ENCODE data around the gene SRA1.

Gene SRA1

GRCh38 chr5:140545606-140546005 is 11.7 kb downstream of the SRA1 start:
- no peak overlapping the region for H3K9ac ChIP-seq (ENCODE audit: low read depth in 1 of 2, low read length in 2 of 2)
- no peaks in the 10 kb centered on the region for H3K9me3 ChIP-seq (ENCODE audit: control insufficient read depth in 2 of 2, low read length in 2 of 2)
- peak overlapping the region in 1 of 2 donors; percentile 100 for H3K27ac ChIP-seq (ENCODE audit: low read depth in 2 of 2, low read length in 2 of 2)
- peaks cover 44 to 46% of the 10 kb centered on the region in 2 donors for H3K4me1 ChIP-seq (ENCODE audit: control insufficient read depth in 2 of 2, insufficient read depth in 2 of 2, low read length in 2 of 2)
- no peak overlapping the region for H3K4me3 ChIP-seq (ENCODE audit: low read length in 2 of 2)
- peaks cover 32 to 42% of the 10 kb centered on the region in 2 donors for H3K36me3 ChIP-seq (ENCODE audit: control insufficient read depth in 2 of 2, insufficient read depth in 2 of 2, low read length in 2 of 2)
- H3K27me3 ChIP-seq (ENCODE audit: control insufficient read depth in 2 of 2, insufficient read depth in 2 of 2, low read length in 2 of 2) = no peaks in the 10 kb centered on the region

DNA sequence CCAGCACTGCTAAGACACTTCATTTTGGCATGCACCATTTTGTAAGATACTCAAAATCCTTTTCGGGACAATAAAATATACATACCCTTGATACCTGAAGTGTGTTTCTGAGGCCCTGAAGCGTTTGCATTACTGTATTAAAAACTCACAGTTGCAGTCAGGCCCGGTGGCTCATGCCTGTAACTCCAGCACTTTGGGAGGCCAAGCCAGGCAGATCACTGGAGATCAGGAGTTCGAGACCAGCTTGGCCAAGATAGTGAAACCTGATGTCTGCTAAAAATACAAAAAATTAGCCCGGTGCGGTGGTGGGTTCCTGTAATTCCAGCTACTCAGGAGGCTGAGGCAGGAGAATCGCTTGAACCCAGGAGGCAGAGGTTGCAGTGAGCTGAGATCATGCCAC is 12.3 kb downstream of the SRA1 start:
- H3K27me3 ChIP-seq (ENCODE audit: control insufficient read depth in 2 of 2, insufficient read depth in 2 of 2, low read length in 2 of 2) = no peaks in the 10 kb centered on the region
- no peak overlapping the region for H3K4me3 ChIP-seq (ENCODE audit: low read length in 2 of 2)
- H3K4me1 ChIP-seq (ENCODE audit: control insufficient read depth in 2 of 2, insufficient read depth in 2 of 2, low read length in 2 of 2) = peaks cover 44 to 46% of the 10 kb centered on the region in 2 donors
- H3K27ac ChIP-seq (ENCODE audit: low read depth in 2 of 2, low read length in 2 of 2) = no peak overlapping the region
- H3K36me3 ChIP-seq (ENCODE audit: control insufficient read depth in 2 of 2, insufficient read depth in 2 of 2, low read length in 2 of 2) = peaks cover 32 to 42% of the 10 kb centered on the region in 2 donors
- no peaks in the 10 kb centered on the region for H3K9me3 ChIP-seq (ENCODE audit: control insufficient read depth in 2 of 2, low read length in 2 of 2)
- no peak overlapping the region for H3K9ac ChIP-seq (ENCODE audit: low read depth in 1 of 2, low read length in 2 of 2)

- Histone ChIP-seq H3K36me3 (ENCODE audit: control insufficient read depth in 2 of 2, insufficient read depth in 2 of 2, low read length in 2 of 2) (peaks cover 43 to 58% of the 10 kb centered on the region in 2 donors), H3K9ac (ENCODE audit: low read depth in 1 of 2, low read length in 2 of 2) (no peak overlapping the region), H3K9me3 (ENCODE audit: control insufficient read depth in 2 of 2, low read length in 2 of 2) (no peaks in the 10 kb centered on the region), H3K27me3 (ENCODE audit: control insufficient read depth in 2 of 2, insufficient read depth in 2 of 2, low read length in 2 of 2) (no peaks in the 10 kb centered on the region), H3K4me3 (ENCODE audit: low read length in 2 of 2) (no peak overlapping the region), H3K27ac (ENCODE audit: low read depth in 2 of 2, low read length in 2 of 2) (peak overlapping the region; percentile 63 to 69), H3K4me1 (ENCODE audit: control insufficient read depth in 2 of 2, insufficient read depth in 2 of 2, low read length in 2 of 2) (peaks cover 24 to 26% of the 10 kb centered on the region in 2 donors)
Observed at GRCh38 chr5:140542972-140543371, 14.3 kb downstream of the SRA1 start.

- Histone ChIP-seq H3K36me3 (ENCODE audit: control insufficient read depth in 2 of 2, insufficient read depth in 2 of 2, low read length in 2 of 2) (peaks cover 57 to 68% of the 10 kb centered on the region in 2 donors), H3K9me3 (ENCODE audit: control insufficient read depth in 2 of 2, low read length in 2 of 2) (no peaks in the 10 kb centered on the region), H3K9ac (ENCODE audit: low read depth in 1 of 2, low read length in 2 of 2) (no peak overlapping the region), H3K27ac (ENCODE audit: low read depth in 2 of 2, low read length in 2 of 2) (no peak overlapping the region), H3K27me3 (ENCODE audit: control insufficient read depth in 2 of 2, insufficient read depth in 2 of 2, low read length in 2 of 2) (no peaks in the 10 kb centered on the region), H3K4me1 (ENCODE audit: control insufficient read depth in 2 of 2, insufficient read depth in 2 of 2, low read length in 2 of 2) (peaks cover 4 to 5% of the 10 kb centered on the region in 2 donors), H3K4me3 (ENCODE audit: low read length in 2 of 2) (no peak overlapping the region)
Observed at GRCh38 chr5:140540227-140540626, 17.0 kb downstream of the SRA1 start.

- Histone ChIP-seq H3K27me3 (ENCODE audit: control insufficient read depth in 2 of 2, insufficient read depth in 2 of 2, low read length in 2 of 2) (no peaks in the 10 kb centered on the region), H3K9me3 (ENCODE audit: control insufficient read depth in 2 of 2, low read length in 2 of 2) (no peaks in the 10 kb centered on the region), H3K4me1 (ENCODE audit: control insufficient read depth in 2 of 2, insufficient read depth in 2 of 2, low read length in 2 of 2) (no peaks in the 10 kb centered on the region), H3K27ac (ENCODE audit: low read depth in 2 of 2, low read length in 2 of 2) (no peak overlapping the region), H3K9ac (ENCODE audit: low read depth in 1 of 2, low read length in 2 of 2) (no peak overlapping the region), H3K36me3 (ENCODE audit: control insufficient read depth in 2 of 2, insufficient read depth in 2 of 2, low read length in 2 of 2) (peaks cover 43 to 50% of the 10 kb centered on the region in 2 donors), H3K4me3 (ENCODE audit: low read length in 2 of 2) (no peak overlapping the region)
Observed at GRCh38 chr5:140524003-140524402, 33.3 kb downstream of the SRA1 start.

DNA sequence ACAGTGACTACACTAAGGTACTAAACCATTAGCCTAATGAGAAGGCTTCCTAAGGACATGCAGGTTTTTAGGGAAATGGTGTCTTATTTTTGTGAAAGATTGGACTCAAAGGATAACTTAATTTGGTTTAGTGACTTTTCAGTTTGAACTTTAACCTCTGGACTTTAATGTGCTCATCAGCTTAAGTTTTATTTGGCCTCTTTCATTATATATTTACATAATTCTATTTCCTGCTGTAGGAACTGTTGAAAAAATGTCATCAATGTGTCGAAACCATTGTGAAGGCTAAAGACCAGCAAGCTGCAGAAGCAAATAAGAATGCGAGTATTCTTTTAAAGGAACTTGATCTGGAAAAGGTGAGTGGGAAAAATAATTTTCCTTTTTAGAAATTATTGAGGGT is 44.1 kb downstream of the SRA1 start:
- no peaks in the 10 kb centered on the region for H3K9me3 ChIP-seq (ENCODE audit: control insufficient read depth in 2 of 2, low read length in 2 of 2)
- no peak overlapping the region for H3K27ac ChIP-seq (ENCODE audit: low read depth in 2 of 2, low read length in 2 of 2)
- no peak overlapping the region for H3K4me3 ChIP-seq (ENCODE audit: low read length in 2 of 2)
- H3K9ac ChIP-seq (ENCODE audit: low read depth in 1 of 2, low read length in 2 of 2) = no peak overlapping the region
- peaks cover 47 to 57% of the 10 kb centered on the region in 2 donors for H3K36me3 ChIP-seq (ENCODE audit: control insufficient read depth in 2 of 2, insufficient read depth in 2 of 2, low read length in 2 of 2)
- H3K4me1 ChIP-seq (ENCODE audit: control insufficient read depth in 2 of 2, insufficient read depth in 2 of 2, low read length in 2 of 2) = no peaks in the 10 kb centered on the region
- no peaks in the 10 kb centered on the region for H3K27me3 ChIP-seq (ENCODE audit: control insufficient read depth in 2 of 2, insufficient read depth in 2 of 2, low read length in 2 of 2)

GRCh38 chr5:140509898-140510297 is 47.4 kb downstream of the SRA1 start:
- no peaks in the 10 kb centered on the region for H3K9me3 ChIP-seq (ENCODE audit: control insufficient read depth in 2 of 2, low read length in 2 of 2)
- peaks cover 70 to 83% of the 10 kb centered on the region in 2 donors for H3K36me3 ChIP-seq (ENCODE audit: control insufficient read depth in 2 of 2, insufficient read depth in 2 of 2, low read length in 2 of 2)
- no peak overlapping the region for H3K9ac ChIP-seq (ENCODE audit: low read depth in 1 of 2, low read length in 2 of 2)
- no peaks in the 10 kb centered on the region for H3K4me1 ChIP-seq (ENCODE audit: control insufficient read depth in 2 of 2, insufficient read depth in 2 of 2, low read length in 2 of 2)
- H3K27ac ChIP-seq (ENCODE audit: low read depth in 2 of 2, low read length in 2 of 2) = no peak overlapping the region
- no peaks in the 10 kb centered on the region for H3K27me3 ChIP-seq (ENCODE audit: control insufficient read depth in 2 of 2, insufficient read depth in 2 of 2, low read length in 2 of 2)
- no peak overlapping the region for H3K4me3 ChIP-seq (ENCODE audit: low read length in 2 of 2)

GRCh38 chr5:140502834-140503233 is 54.4 kb downstream of the SRA1 start:
- H3K9ac ChIP-seq (ENCODE audit: low read depth in 1 of 2, low read length in 2 of 2) = no peak overlapping the region
- no peaks in the 10 kb centered on the region for H3K9me3 ChIP-seq (ENCODE audit: control insufficient read depth in 2 of 2, low read length in 2 of 2)
- H3K4me1 ChIP-seq (ENCODE audit: control insufficient read depth in 2 of 2, insufficient read depth in 2 of 2, low read length in 2 of 2) = no peaks in the 10 kb centered on the region
- H3K27ac ChIP-seq (ENCODE audit: low read depth in 2 of 2, low read length in 2 of 2) = no peak overlapping the region
- H3K27me3 ChIP-seq (ENCODE audit: control insufficient read depth in 2 of 2, insufficient read depth in 2 of 2, low read length in 2 of 2) = no peaks in the 10 kb centered on the region
- H3K4me3 ChIP-seq (ENCODE audit: low read length in 2 of 2) = no peak overlapping the region
- H3K36me3 ChIP-seq (ENCODE audit: control insufficient read depth in 2 of 2, insufficient read depth in 2 of 2, low read length in 2 of 2) = peaks cover 30 to 40% of the 10 kb centered on the region in 2 donors

Measured in mucosa of rectum (tissue), 2 donors.